SU-DHL-6 (cell line): Measurements from ENCODE around the gene RNF186.

Source experiments
- H2AFZ ChIP-seq: fragments of 200-600 bp; sonication (generic); 2 replicates; pipeline ENCODE4 v1.6.1; 2014; ENCODE audit warnings: low read depth, mild to moderate bottlenecking, moderate library complexity, mixed read lengths, antibody characterized with exemption, low read length; ENCODE audit not compliant: severe bottlenecking
- H3F3A ChIP-seq: fragments of 200-600 bp; shearing (Covaris generic); 2 replicates; pipeline ENCODE4 v1.6.0; 2016; ENCODE audit warnings: antibody characterized with exemption, mild to moderate bottlenecking; ENCODE audit not compliant: insufficient read depth
- H3K27ac ChIP-seq: fragments of 200-600 bp; sonication (generic); 2 replicates; pipeline ENCODE4 v1.5.1; 2016; ENCODE audit warnings: low read depth, mild to moderate bottlenecking, low read length, moderate library complexity, mixed read lengths
- H3K27me3 ChIP-seq: fragments of 200-600 bp; sonication (generic), shearing (Covaris generic); 2 replicates; pipeline ENCODE4 v1.6.0; 2014; ENCODE audit warnings: mild to moderate bottlenecking, low read length
- H3K36me3 ChIP-seq: fragments of 200-600 bp; sonication (generic); 2 replicates; pipeline ENCODE4 v1.6.1; 2014; ENCODE audit warnings: mild to moderate bottlenecking, low read length, mixed read lengths
- H3K4me2 ChIP-seq: fragments of 300-600, 200-600 bp; shearing (Covaris generic), sonication (generic); 2 replicates; pipeline ENCODE4 v1.6.0; 2014; ENCODE audit warnings: low read length, low read depth, mild to moderate bottlenecking; ENCODE audit not compliant: poor library complexity, severe bottlenecking
- H3K4me3 ChIP-seq: fragments of 200-600 bp; sonication (generic); 2 replicates; pipeline ENCODE4 v1.5.1; 2014; ENCODE audit warnings: antibody characterized with exemption, low read length, mild to moderate bottlenecking, mixed read lengths; ENCODE audit not compliant: insufficient read depth, poor library complexity, severe bottlenecking
- H3K79me2 ChIP-seq: fragments of 200-600 bp; sonication (generic); 2 replicates; pipeline ENCODE4 v1.6.1; 2014; ENCODE audit warnings: mild to moderate bottlenecking, low read length, moderate library complexity; ENCODE audit not compliant: insufficient read depth
- H3K9ac ChIP-seq: fragments of 200-600 bp; sonication (generic); 2 replicates; pipeline ENCODE4 v1.7.0; 2014; ENCODE audit warnings: mild to moderate bottlenecking, low read length
- H3K9me2 ChIP-seq: fragments of 200-600 bp; sonication (generic); replicated peaks from 2 replicates; pipeline ENCODE4 v1.6.1; 2014; ENCODE audit warnings: low read length; ENCODE audit not compliant: insufficient read depth
- H3K9me3 ChIP-seq: fragments of 200-600 bp; sonication (generic); 2 replicates; pipeline ENCODE4 v1.6.1; 2014; ENCODE audit warnings: low read length, mixed read lengths; ENCODE audit not compliant: insufficient read depth
- H4K20me1 ChIP-seq: fragments of 200-600 bp; sonication (generic); 2 replicates; pipeline ENCODE4 v1.6.1; 2014; ENCODE audit warnings: low read depth, mild to moderate bottlenecking, antibody characterized with exemption, low read length, moderate library complexity, mixed read lengths
- EZH2phosphoT487 ChIP-seq: fragments of 200-600 bp; sonication (generic), shearing (Covaris generic); conservative IDR thresholded peaks from 2 replicates; pipeline ENCODE4 v1.6.1; 2018; ENCODE audit warnings: mild to moderate bottlenecking, antibody characterized with exemption, low read length, moderate library complexity, mixed read lengths
- TF ChIP-seq, protein P1 (sequence below): fragments of 200-600 bp; sonication (generic); IDR thresholded peaks from one replicate; pipeline ENCODE4 v1.5.1; 2017; ENCODE audit warnings: antibody characterized with exemption, mild to moderate bottlenecking, low read length, moderate library complexity; ENCODE audit not compliant: insufficient read depth, poor library complexity, severe bottlenecking

Gene RNF186

DNA sequence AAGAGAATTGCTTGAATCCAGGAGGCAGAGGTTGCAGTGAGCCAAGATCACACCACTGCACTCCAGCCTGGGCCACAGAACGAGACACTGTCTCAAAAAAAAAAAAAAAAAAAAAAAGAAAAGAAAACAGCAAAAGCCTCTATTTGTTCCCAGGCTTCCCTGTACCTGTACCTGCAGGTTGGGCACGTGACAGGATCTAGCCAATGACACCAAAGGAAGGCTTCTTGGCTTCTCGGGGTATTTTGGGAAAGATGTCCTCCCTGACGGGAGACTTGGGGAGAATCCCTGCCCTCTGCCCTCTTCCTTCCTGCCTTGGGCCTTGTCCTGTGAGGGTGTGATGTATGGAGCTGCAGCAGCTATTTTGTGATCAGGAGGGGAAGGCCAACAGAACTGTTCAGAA lies 38.1 kb downstream of the RNF186 start:
- Histone ChIP-seq H3K36me3 (no peaks in the 10 kb centered on the region), H3K4me3 (no peak overlapping the region), H3K9me2 (no peaks in the 10 kb centered on the region), H3K27me3 (no peaks in the 10 kb centered on the region), H3K79me2 (no peaks in the 10 kb centered on the region), H4K20me1 (no peaks in the 10 kb centered on the region), H3K9me3 (no peaks in the 10 kb centered on the region), H2AFZ (no peak overlapping the region), H3K4me2 (no peak overlapping the region), H3K9ac (no peak overlapping the region), H3K27ac (no peak overlapping the region), H3F3A (no peaks in the 10 kb centered on the region)
- no peak for TF ChIP-seq EZH2phosphoT487
- TF ChIP-seq, protein P1, sequence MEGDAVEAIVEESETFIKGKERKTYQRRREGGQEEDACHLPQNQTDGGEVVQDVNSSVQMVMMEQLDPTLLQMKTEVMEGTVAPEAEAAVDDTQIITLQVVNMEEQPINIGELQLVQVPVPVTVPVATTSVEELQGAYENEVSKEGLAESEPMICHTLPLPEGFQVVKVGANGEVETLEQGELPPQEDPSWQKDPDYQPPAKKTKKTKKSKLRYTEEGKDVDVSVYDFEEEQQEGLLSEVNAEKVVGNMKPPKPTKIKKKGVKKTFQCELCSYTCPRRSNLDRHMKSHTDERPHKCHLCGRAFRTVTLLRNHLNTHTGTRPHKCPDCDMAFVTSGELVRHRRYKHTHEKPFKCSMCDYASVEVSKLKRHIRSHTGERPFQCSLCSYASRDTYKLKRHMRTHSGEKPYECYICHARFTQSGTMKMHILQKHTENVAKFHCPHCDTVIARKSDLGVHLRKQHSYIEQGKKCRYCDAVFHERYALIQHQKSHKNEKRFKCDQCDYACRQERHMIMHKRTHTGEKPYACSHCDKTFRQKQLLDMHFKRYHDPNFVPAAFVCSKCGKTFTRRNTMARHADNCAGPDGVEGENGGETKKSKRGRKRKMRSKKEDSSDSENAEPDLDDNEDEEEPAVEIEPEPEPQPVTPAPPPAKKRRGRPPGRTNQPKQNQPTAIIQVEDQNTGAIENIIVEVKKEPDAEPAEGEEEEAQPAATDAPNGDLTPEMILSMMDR: no peak

DNA sequence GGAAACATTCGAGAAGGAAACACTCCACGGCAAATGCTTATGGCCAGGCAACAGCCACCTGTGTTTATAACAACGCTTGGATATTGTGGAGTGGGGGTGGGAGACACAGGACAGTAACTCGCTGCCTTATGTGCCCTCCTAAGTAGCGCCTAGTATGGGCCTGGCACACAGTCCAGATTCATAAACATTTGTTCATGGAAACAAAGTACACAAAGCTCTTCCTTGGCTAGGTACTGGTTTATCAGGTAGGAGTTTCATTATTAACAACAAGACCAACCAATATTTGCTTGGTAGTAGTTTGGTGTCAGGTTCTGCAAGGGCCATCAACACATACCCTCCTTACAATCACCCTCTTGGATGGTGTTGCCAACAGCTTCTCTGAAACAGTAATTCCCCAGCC lies 38.8 kb downstream of the RNF186 start:
- H4K20me1 ChIP-seq: no peaks in the 10 kb centered on the region
- H3K4me3 ChIP-seq: no peak overlapping the region
- TF ChIP-seq, protein P1: no peak
- no peak for TF ChIP-seq EZH2phosphoT487
- H3K36me3 ChIP-seq: no peaks in the 10 kb centered on the region
- no peaks in the 10 kb centered on the region for H3K27me3 ChIP-seq
- no peaks in the 10 kb centered on the region for H3K9me3 ChIP-seq
- no peak overlapping the region for H3K4me2 ChIP-seq
- H3K9ac ChIP-seq: no peak overlapping the region
- H3K79me2 ChIP-seq: no peaks in the 10 kb centered on the region
- H2AFZ ChIP-seq: no peak overlapping the region
- H3K9me2 ChIP-seq: no peaks in the 10 kb centered on the region
- H3F3A ChIP-seq: no peaks in the 10 kb centered on the region
- no peak overlapping the region for H3K27ac ChIP-seq

DNA sequence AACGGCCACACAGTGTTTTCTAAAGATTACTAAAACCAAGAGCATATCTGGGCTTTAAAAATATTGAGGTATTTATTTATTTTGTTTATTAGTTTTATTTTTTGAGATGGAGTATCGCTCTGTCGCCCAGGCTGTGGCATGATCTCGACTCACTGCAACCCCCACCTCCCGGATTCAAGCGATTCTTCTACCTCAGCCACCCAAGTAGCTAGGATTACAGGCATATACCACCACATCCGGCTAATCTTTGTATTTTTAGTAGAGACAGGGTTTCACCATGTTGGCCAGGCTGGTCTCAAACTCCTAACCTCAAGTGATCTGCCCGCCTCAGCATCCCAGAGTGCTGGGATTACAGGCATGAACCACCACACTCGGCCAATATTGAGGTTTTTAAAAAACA lies 39.3 kb downstream of the RNF186 start:
- Histone ChIP-seq H3K4me3 (no peak overlapping the region), H3K79me2 (no peaks in the 10 kb centered on the region), H3F3A (no peaks in the 10 kb centered on the region), H3K9me2 (no peaks in the 10 kb centered on the region), H3K4me2 (no peak overlapping the region), H3K27ac (no peak overlapping the region), H3K9ac (no peak overlapping the region), H3K27me3 (no peaks in the 10 kb centered on the region), H3K36me3 (no peaks in the 10 kb centered on the region), H2AFZ (no peak overlapping the region), H4K20me1 (no peaks in the 10 kb centered on the region), H3K9me3 (no peaks in the 10 kb centered on the region)
- TF ChIP-seq EZH2phosphoT487: no peak
- TF ChIP-seq, protein P1: no peak
